BE2C (cell line): ENCODE data around the gene NRP2.

ENCODE experiments used
- DNase-seq: peaks from one replicate; pipeline ENCODE4 v3.0.0-alpha.2; 2020
- H3K27me3 ChIP-seq: fragments of 250-450 bp; sonication (Bioruptor Pico); 2 replicates; pipeline ENCODE4 v1.5.1; 2020; ENCODE audit warnings: mild to moderate bottlenecking
- H3K36me3 ChIP-seq: fragments of 250-450 bp; sonication (Bioruptor Pico); 2 replicates; pipeline ENCODE4 v1.5.1; 2020; ENCODE audit warnings: mild to moderate bottlenecking
- H3K4me1 ChIP-seq: fragments of 250-450 bp; sonication (Bioruptor Pico); 2 replicates; pipeline ENCODE4 v1.5.1; 2020
- H3K4me3 ChIP-seq: 2 replicates; pipeline ENCODE4 v1.5.1; 2011; ENCODE audit warnings: low read depth, low read length
- H3K9me3 ChIP-seq: fragments of 250-450 bp; sonication (Bioruptor Pico); 2 replicates; pipeline ENCODE4 v1.5.1; 2020
- CTCF ChIP-seq: IDR thresholded peaks from 2 replicates; pipeline ENCODE4 v1.5.1; 2012; ENCODE audit warnings: mild to moderate bottlenecking, low read depth, low read length

NRP2 gene

DNA sequence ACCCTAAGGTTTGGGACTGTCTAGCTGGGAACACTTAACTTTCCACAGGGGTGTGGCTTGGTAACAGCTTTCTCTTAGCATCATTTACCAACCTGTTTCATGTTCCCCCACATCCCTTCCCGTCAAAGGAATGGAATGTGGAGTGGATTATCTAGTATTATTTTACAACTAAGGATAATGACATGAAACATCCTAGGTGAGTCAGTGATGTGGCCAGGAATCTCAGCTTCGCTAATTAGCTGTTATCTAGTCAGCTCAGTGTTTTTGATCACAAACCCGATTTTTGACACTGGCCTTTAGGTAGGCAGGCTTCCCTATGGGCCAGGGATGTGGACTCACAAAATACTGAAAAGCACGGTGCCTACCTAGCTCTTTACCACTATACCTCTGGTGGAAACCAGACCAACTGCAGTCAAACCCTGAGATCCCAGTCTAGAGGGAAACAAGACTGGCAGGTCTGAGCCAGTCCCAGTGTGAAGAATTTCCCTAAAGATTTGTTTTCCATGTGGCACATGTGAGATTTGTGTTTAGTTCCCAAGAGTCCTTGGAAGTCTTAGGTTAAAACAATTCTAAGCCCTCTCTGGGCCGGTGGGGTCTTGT is 2.8 kb upstream of the NRP2 start:
- Histone ChIP-seq H3K36me3 (no peaks in the 10 kb centered on the region), H3K27me3 (peaks cover 21% of the 10 kb centered on the region), H3K4me3 (no peak overlapping the region), H3K4me1 (peaks cover 15% of the 10 kb centered on the region), H3K9me3 (no peaks in the 10 kb centered on the region)
- no peak for TF ChIP-seq CTCF
- no peak for DNase-seq

DNA sequence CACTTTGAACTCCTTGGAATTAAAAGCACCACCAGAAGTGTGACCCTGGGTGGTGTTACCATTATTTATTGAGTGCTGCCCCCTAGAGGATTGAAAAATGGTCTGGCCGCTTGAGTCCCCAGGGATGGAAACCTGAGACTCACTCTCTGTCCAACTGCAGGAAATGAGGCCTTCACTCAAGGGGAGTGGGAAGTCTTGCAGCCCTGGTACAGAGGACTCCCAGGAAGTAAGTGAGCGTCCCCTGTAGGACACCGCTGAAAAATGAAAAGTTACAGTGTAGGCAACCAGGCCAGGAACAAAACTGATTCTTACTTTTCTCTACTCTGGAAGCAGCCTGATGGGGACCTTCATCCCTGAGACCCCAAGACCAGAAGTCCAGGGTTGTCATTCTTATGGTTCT is 2.2 kb upstream of the NRP2 start:
- Histone ChIP-seq H3K27me3 (peaks cover 27% of the 10 kb centered on the region), H3K36me3 (no peaks in the 10 kb centered on the region), H3K4me3 (no peak overlapping the region), H3K9me3 (no peaks in the 10 kb centered on the region), H3K4me1 (peaks cover 15% of the 10 kb centered on the region)
- DNase-seq = peak; percentile 79
- peak; percentile 85 for TF ChIP-seq CTCF

DNA sequence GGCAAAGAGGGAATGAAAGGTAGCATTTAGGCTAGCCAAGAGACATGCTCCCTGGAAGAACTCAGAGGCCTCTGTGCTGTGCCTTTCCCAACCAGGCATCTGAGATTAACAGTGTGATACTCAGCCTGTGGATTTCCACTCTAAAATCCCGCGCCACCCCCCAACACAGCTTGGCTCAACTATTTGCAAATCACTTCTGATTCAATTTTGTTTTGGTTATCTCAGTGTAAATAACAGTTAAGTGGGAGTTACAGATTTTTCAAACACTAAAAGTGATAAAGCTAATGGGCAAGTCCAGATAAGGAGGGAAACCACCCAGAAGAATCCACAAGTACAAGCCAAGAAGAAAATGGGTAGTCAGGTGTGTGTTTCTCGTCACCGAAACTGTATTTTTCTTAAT is 1.4 kb upstream of the NRP2 start:
- no peak for DNase-seq
- no peak overlapping the region for H3K4me3 ChIP-seq
- TF ChIP-seq CTCF = no peak

DNA sequence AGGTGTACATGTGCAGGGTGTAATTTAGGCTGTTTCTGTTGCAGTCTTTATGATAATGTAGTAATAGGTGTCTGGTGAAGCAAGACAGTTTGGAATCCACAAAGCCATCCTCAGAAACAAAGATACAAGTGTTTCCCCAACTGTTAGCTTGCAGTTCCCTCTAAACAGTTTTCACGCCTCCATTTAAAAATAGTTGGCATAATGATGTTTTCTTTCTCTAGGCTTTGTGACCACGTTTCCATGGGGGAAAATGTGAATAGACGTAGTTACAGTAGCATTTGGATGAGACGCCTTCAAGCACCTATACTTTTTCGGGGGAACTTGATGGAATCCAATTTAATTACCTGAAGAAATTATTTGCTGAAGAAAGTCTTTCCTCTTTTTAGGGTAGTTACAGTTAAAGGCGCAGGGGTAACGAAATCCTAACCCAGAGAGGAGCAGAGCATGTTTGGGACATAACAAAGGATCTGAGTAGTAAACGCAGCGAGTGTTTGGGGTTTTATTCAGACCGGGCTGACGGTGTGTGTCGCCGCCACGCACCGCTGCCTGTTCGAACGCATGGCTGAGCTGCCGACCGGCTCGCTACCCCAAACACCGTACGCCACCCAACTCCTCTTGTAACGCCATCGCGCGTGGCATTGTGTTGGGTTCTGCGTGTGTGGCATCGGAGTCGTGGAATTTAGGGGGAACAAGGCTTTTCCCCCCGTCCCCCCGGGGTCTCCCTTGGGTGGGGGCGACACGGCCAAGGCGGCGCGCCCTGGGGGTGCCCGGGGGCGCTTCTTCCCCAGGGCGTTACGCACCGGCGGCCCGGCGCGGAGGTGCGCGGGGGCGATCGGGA is 681 bp upstream of the NRP2 start:
- Histone ChIP-seq H3K36me3 (no peaks in the 10 kb centered on the region), H3K27me3 (peaks cover 32% of the 10 kb centered on the region), H3K9me3 (no peaks in the 10 kb centered on the region), H3K4me1 (peaks cover 11% of the 10 kb centered on the region), H3K4me3 (peak overlapping the region; percentile 66)
- peak; percentile 55 for DNase-seq
- TF ChIP-seq CTCF = no peak

More for the DNA sequence above, 1.4 kb upstream of the NRP2 start:
- H3K27me3 ChIP-seq = peaks cover 32% of the 10 kb centered on the region
- peaks cover 11% of the 10 kb centered on the region for H3K4me1 ChIP-seq
- no peaks in the 10 kb centered on the region for H3K9me3 ChIP-seq
- no peaks in the 10 kb centered on the region for H3K36me3 ChIP-seq

GRCh38 chr2:205682971-205683501 is 735 bp downstream of the NRP2 start:
- H3K4me1 ChIP-seq = peaks cover 11% of the 10 kb centered on the region
- no peaks in the 10 kb centered on the region for H3K9me3 ChIP-seq
- DNase-seq = no peak
- H3K27me3 ChIP-seq = peaks cover 32% of the 10 kb centered on the region
- H3K4me3 ChIP-seq = peak overlapping the region; percentile 66
- no peak for TF ChIP-seq CTCF
- no peaks in the 10 kb centered on the region for H3K36me3 ChIP-seq
